Endothelial cell of umbilical vein (primary cell): ENCODE data around the gene SETD2. TPM values are rescaled to one million over a fixed set of nuclear protein-coding genes. Genes with fewer than 3 reads are reported as not detected.

ENCODE experiments used
- BruUV-seq: library from RNA; stranded (reverse); fragments of 400-500 nt; replicated peaks from 2 replicates; lab custom pipeline; 2021; lab: Mats Ljungman, UMichigan
- CTCF ChIA-PET: fragments of 300-600, 350-600 bp; sonication (Branson Sonifier 250); formaldehyde crosslinking; loops from one replicate; lab custom pipeline; 2021; ENCODE audit warnings: antibody characterized with exemption, inconsistent platforms; lab: Charles Lee
- POLR2A ChIA-PET: fragments of 300-600, 350-600 bp; sonication (Branson Sonifier 250); formaldehyde crosslinking; loops from one replicate; lab custom pipeline; 2021; ENCODE audit warnings: antibody characterized with exemption, inconsistent platforms; lab: Charles Lee
- DNase-seq: peaks from one replicate; pipeline ENCODE4 v3.0.0-alpha.2; 2011; ENCODE audit warnings: low read depth, low spot score
- FAIRE-seq: peaks from 2 replicates; lab custom pipeline; 2011; peaks lifted over from hg19 to GRCh38; lab: Jason Lieb, UNC
- H2AFZ ChIP-seq: 2 replicates; pipeline ENCODE4 v1.6.0; 2012; ENCODE audit warnings: low read depth, low read length, control low read depth, inconsistent platforms
- H3K27ac ChIP-seq: 2 replicates; pipeline ENCODE4 v1.5.1; 2011; ENCODE audit warnings: low read depth, mild to moderate bottlenecking, control low read depth, low read length, moderate library complexity; ENCODE audit not compliant: insufficient read depth
- H3K27me3 ChIP-seq, 2 experiments: 2 replicates each; pipeline versions ENCODE4 v1.6.0 to v1.6.1; 2011; ENCODE audit warnings: low read length in 2 of 2, mixed read lengths in 1 of 2; ENCODE audit not compliant: control insufficient read depth in 2 of 2, insufficient read depth in 2 of 2
- H3K36me3 ChIP-seq, 2 experiments: 2 replicates in 1 of 2; 3 replicates in 1 of 2; pipeline ENCODE4 v1.5.1; 2011; ENCODE audit warnings: low read length in 2 of 2, mild to moderate bottlenecking in 1 of 2, moderate library complexity in 1 of 2; ENCODE audit not compliant: control insufficient read depth in 2 of 2, insufficient read depth in 2 of 2; ENCODE audit errors: extremely low read depth in 1 of 2
- H3K4me1 ChIP-seq: 3 replicates; pipeline ENCODE4 v1.5.1; 2011; ENCODE audit warnings: mild to moderate bottlenecking, low read length; ENCODE audit not compliant: control insufficient read depth, insufficient read depth; ENCODE audit errors: extremely low read depth
- H3K4me2 ChIP-seq: 2 replicates; pipeline ENCODE4 v1.6.1; 2011; ENCODE audit warnings: low read length, control low read depth, mixed read lengths; ENCODE audit not compliant: insufficient read depth
- H3K4me3 ChIP-seq, 3 experiments: fragments of 200-600 bp in 1 of 3; sonication (generic), shearing (Covaris generic) in 1 of 3; replicated peaks in 1 of 3; 2 replicates each; pipeline ENCODE4 v1.5.1; 2011 to 2016; ENCODE audit warnings: control low read depth in 3 of 3, low read length in 3 of 3, mild to moderate bottlenecking in 2 of 3, inconsistent platforms in 1 of 3, low read depth in 1 of 3, moderate library complexity in 1 of 3; ENCODE audit not compliant: insufficient read depth in 1 of 3
- H3K79me2 ChIP-seq: 2 replicates; pipeline ENCODE4 v1.6.0; 2012; ENCODE audit warnings: low read length, inconsistent platforms; ENCODE audit not compliant: control insufficient read depth, insufficient read depth
- H3K9ac ChIP-seq: replicated peaks from 2 replicates; pipeline ENCODE3; 2011; ENCODE audit warnings: low read length, control low read depth; ENCODE audit not compliant: insufficient read depth; ENCODE audit errors: extremely low read depth
- H3K9me1 ChIP-seq: replicated peaks from 3 replicates; pipeline ENCODE4 v1.6.0; 2011; ENCODE audit warnings: mild to moderate bottlenecking, low read length; ENCODE audit not compliant: control insufficient read depth, insufficient read depth; ENCODE audit errors: extremely low read depth
- H3K9me3 ChIP-seq: replicated peaks from 2 replicates; pipeline ENCODE4 v1.5.1; 2012; ENCODE audit warnings: low read length, inconsistent platforms; ENCODE audit not compliant: control insufficient read depth, insufficient read depth
- H4K20me1 ChIP-seq: replicated peaks from 2 replicates; pipeline ENCODE3; 2011; ENCODE audit warnings: mild to moderate bottlenecking, low read length; ENCODE audit not compliant: control insufficient read depth, insufficient read depth; ENCODE audit errors: extremely low read depth
- EZH2 ChIP-seq: IDR thresholded peaks from 2 replicates; pipeline ENCODE4 v1.6.1; 2012; ENCODE audit warnings: borderline replicate concordance, low read depth, mild to moderate bottlenecking, moderate library complexity, low read length, inconsistent platforms; ENCODE audit not compliant: severe bottlenecking
- FOS ChIP-seq: IDR thresholded peaks from 2 replicates; pipeline ENCODE4 v1.6.1; 2011; ENCODE audit warnings: mild to moderate bottlenecking, low read length, moderate library complexity, borderline replicate concordance; ENCODE audit not compliant: insufficient read depth
- GATA2 ChIP-seq: IDR thresholded peaks from 2 replicates; pipeline ENCODE4 v1.7.0; 2011; ENCODE audit warnings: low read depth, mild to moderate bottlenecking, moderate library complexity, mixed read lengths, low read length; ENCODE audit not compliant: insufficient read length, insufficient read depth
- JUN ChIP-seq: IDR thresholded peaks from 2 replicates; pipeline ENCODE4 v1.6.1; 2011; ENCODE audit warnings: borderline replicate concordance, low read depth; ENCODE audit not compliant: insufficient read length, insufficient read depth
- MYC ChIP-seq: IDR thresholded peaks from one replicate; pipeline ENCODE4 v1.6.1; 2011; ENCODE audit warnings: mild to moderate bottlenecking, low read depth, low read length
- POLR2A ChIP-seq: IDR thresholded peaks from 2 replicates; pipeline ENCODE4 v1.6.1; 2012; ENCODE audit warnings: low read depth, mild to moderate bottlenecking, control low read depth, low read length
- POLR2AphosphoS5 ChIP-seq: IDR thresholded peaks from 2 replicates; pipeline ENCODE4 v1.6.1; 2012; ENCODE audit warnings: low read depth, mild to moderate bottlenecking, control low read depth, low read length, moderate library complexity; ENCODE audit not compliant: insufficient read depth
- dilution Hi-C: fragments of 300-500 bp; cut with MboI; formaldehyde crosslinking; loops from one replicate; pipeline ENCODE4 v1.15.0; 2019; ENCODE audit warnings: low sequenced_read_pairs; ENCODE audit not compliant: extremely low pct_ligation_motif_present
- intact Hi-C: fragments of 100-400 bp; cut with micrococcal nuclease; formaldehyde crosslinking; loops from one replicate; pipeline ENCODE4 v1.10.0; 2022
- polyA plus RNA-seq, 4 experiments: library from polyadenylated mRNA; depleted of rRNA in 3 of 4; stranded (reverse) in 3 of 4; unstranded in 1 of 4; fragments of >200 nt; gene quantifications; 2 replicates each; pipeline versions ENCODE4 v1.2.1 to v1.2.3, GENCODE V29; 2011 to 2012; ENCODE audit warnings: missing spikeins in 1 of 4
- total RNA-seq: library from RNA; stranded (reverse); gene quantifications from 2 replicates; pipeline ENCODE4 v1.2.3, GENCODE V29; 2021
- TF ChIP-seq, protein P1 (sequence below): IDR thresholded peaks from 2 replicates; pipeline ENCODE4 v1.6.1; 2011; ENCODE audit not compliant: insufficient read depth, insufficient read length
- TF ChIP-seq, protein P2 (sequence below), 2 donors: IDR thresholded peaks; 1 replicate in 1 of 2; 2 replicates in 1 of 2; pipeline ENCODE4 v1.5.1; 2011; ENCODE audit warnings: low read length in 2 of 2, mild to moderate bottlenecking in 2 of 2, moderate library complexity in 2 of 2, control low read depth in 1 of 2, inconsistent platforms in 1 of 2, low read depth in 1 of 2; ENCODE audit not compliant: insufficient read depth in 1 of 2; ENCODE audit errors: extremely low read depth in 1 of 2

SETD2 gene
- total and polyA plus RNA-seq, 2 donors (not counting 3 experiments of a cell fraction or from before 2014, with no cell fraction given): 13.7 to 41.4 TPM

DNA sequence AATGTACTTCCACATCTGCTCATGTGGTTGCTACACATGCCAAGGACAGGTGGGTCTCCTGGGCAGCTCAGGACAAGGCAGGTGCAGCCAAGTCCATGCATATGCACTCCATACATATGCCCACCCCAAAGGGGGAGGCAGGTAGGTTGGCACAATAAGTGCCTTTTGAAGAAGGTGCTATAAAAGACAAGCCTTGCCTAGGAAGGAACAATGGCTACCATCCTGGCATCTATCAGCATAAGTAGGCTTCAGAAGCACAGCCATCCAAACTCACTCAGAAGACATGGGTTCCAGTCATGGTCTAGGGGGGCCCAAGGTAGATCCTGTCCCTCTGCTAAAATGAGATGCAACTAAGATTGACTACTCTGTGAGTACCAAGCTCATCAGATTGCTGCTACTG is 149.9 kb downstream of the SETD2 start:
- ChIA-PET POLR2A (no interaction called here), CTCF (no interaction called here)
- Histone ChIP-seq H3K27me3 (no peaks in the 10 kb centered on the region), H3K4me3 (no peak overlapping the region), H3K9me1 (no peaks in the 10 kb centered on the region), H3K9me3 (no peaks in the 10 kb centered on the region), H3K79me2 (no peaks in the 10 kb centered on the region), H3K36me3 (peaks cover 3 to 11% of the 10 kb centered on the region in 2 experiments), H3K4me2 (no peak overlapping the region), H3K9ac (no peak overlapping the region), H3K4me1 (peaks cover 18% of the 10 kb centered on the region), H4K20me1 (no peaks in the 10 kb centered on the region), H2AFZ (no peak overlapping the region), H3K27ac (no peak overlapping the region)
- DNase-seq (no peak), FAIRE-seq (no peak)
- BruUV-seq: no TSS peak
- intact Hi-C loops: loop anchor here (10.0 kb wide), 1 partner anchor 361 kb away; no protein-coding TSS in a partner anchor
- dilution Hi-C loops: no loop called here
- TF ChIP-seq, protein P1, sequence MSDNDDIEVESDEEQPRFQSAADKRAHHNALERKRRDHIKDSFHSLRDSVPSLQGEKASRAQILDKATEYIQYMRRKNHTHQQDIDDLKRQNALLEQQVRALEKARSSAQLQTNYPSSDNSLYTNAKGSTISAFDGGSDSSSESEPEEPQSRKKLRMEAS: no peak
- no peak for TF ChIP-seq POLR2A
- TF ChIP-seq MYC: no peak
- no peak for TF ChIP-seq JUN
- TF ChIP-seq, protein P2, sequence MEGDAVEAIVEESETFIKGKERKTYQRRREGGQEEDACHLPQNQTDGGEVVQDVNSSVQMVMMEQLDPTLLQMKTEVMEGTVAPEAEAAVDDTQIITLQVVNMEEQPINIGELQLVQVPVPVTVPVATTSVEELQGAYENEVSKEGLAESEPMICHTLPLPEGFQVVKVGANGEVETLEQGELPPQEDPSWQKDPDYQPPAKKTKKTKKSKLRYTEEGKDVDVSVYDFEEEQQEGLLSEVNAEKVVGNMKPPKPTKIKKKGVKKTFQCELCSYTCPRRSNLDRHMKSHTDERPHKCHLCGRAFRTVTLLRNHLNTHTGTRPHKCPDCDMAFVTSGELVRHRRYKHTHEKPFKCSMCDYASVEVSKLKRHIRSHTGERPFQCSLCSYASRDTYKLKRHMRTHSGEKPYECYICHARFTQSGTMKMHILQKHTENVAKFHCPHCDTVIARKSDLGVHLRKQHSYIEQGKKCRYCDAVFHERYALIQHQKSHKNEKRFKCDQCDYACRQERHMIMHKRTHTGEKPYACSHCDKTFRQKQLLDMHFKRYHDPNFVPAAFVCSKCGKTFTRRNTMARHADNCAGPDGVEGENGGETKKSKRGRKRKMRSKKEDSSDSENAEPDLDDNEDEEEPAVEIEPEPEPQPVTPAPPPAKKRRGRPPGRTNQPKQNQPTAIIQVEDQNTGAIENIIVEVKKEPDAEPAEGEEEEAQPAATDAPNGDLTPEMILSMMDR (IDR thresholded peaks at IDR 0.05; ENCODE audit: extremely low read depth in 1 of 2, insufficient read depth in 1 of 2, low read depth in 1 of 2, low read length in 2 of 2): no peak
- TF ChIP-seq EZH2: no peak
- TF ChIP-seq FOS: no peak
- no peak for TF ChIP-seq POLR2AphosphoS5
- TF ChIP-seq GATA2: no peak
